Left lung (tissue), 10 donors: Measurements from ENCODE around the gene OBP2B. TPM values are rescaled to one million over a fixed set of nuclear protein-coding genes. Genes with fewer than 3 reads are reported as not detected.

Experiments used
- ATAC-seq: fragments of 200-7000 bp; cut with Tn5 transposase; one replicate; pipeline ENCODE4 v1.9.1; 2020; ENCODE audit warnings: moderate library complexity
- DNase-seq, 4 donors: peaks; one replicate each; pipeline ENCODE4 v3.0.0-alpha.2; 2013 to 2020
- H3K27ac ChIP-seq, 2 donors: fragments of 200-600 bp; sonication (generic) in 1 of 2; one replicate each; pipeline versions ENCODE4 v1.5.0 to v1.8.0; 2020 to 2021
- H3K27me3 ChIP-seq, 2 donors: fragments of 200-600 bp; sonication (generic) in 1 of 2; one replicate each; pipeline versions ENCODE4 v1.5.0 to v1.8.0; 2020 to 2021
- H3K36me3 ChIP-seq, 2 donors: fragments of 200-600 bp; sonication (generic) in 1 of 2; one replicate each; pipeline versions ENCODE4 v1.5.0 to v1.8.0; 2020 to 2021
- H3K4me1 ChIP-seq, 2 donors: fragments of 200-600 bp; one replicate each; pipeline ENCODE4 v1.8.0; 2021
- H3K4me3 ChIP-seq, 2 donors: fragments of 200-600 bp; sonication (generic) in 1 of 2; one replicate each; pipeline versions ENCODE4 v1.5.0 to v1.8.0; 2020 to 2021; ENCODE audit warnings: mild to moderate bottlenecking in 1 of 2
- H3K9me3 ChIP-seq, 2 donors: fragments of 200-600 bp; sonication (generic) in 1 of 2; one replicate each; pipeline versions ENCODE4 v1.5.0 to v1.8.0; 2020 to 2021
- CTCF ChIP-seq, 2 donors: fragments of 200-600 bp; sonication (generic) in 1 of 2; IDR thresholded peaks; one replicate each; pipeline versions ENCODE4 v1.5.0 to v1.8.0; 2021; ENCODE audit warnings: antibody characterized with exemption in 2 of 2
- intact Hi-C, 2 donors: fragments of 100-400 bp; cut with DNase I; formaldehyde crosslinking; loops; one replicate each; pipeline versions ENCODE4 v1.11.2 to v1.14.2; 2022
- polyA plus RNA-seq, 6 donors: library from polyadenylated mRNA; unstranded; fragments of 120-200 nt; gene quantifications; one replicate each; pipeline ENCODE4 v1.2.1, GENCODE V29; 2013; ENCODE audit not compliant: insufficient read length in 6 of 6
- total RNA-seq, 2 donors: library from RNA; stranded (reverse); fragmentation: NEBNext Ultra II Directional; extraction: Animal tissue kit (Norgen Biotek cat#: 25700); gene quantifications; one replicate each; pipeline ENCODE4 v1.2.1, GENCODE V29; 2021
- donor health status: DM: no; HTN: yes; CAD: no.
- donor health status: DM: no; HTN: no; CAD: no.

OBP2B gene
- total and polyA plus RNA-seq, 8 donors = not detected

- TF ChIP-seq CTCF (IDR thresholded peaks at IDR 0.05) = no peak
- Histone ChIP-seq H3K36me3 (no peaks in the 10 kb centered on the region), H3K4me1 (no peaks in the 10 kb centered on the region), H3K27ac (no peak overlapping the region), H3K4me3 (no peak overlapping the region), H3K9me3 (no peaks in the 10 kb centered on the region), H3K27me3 (peaks cover 0 to 68% of the 10 kb centered on the region in 2 donors)
- DNase-seq (no peak), ATAC-seq (no peak)
- intact Hi-C loops = no loop called here
These were observed 7.5 kb downstream of the OBP2B start for GRCh38 chr9:133201424-133202144.

DNA sequence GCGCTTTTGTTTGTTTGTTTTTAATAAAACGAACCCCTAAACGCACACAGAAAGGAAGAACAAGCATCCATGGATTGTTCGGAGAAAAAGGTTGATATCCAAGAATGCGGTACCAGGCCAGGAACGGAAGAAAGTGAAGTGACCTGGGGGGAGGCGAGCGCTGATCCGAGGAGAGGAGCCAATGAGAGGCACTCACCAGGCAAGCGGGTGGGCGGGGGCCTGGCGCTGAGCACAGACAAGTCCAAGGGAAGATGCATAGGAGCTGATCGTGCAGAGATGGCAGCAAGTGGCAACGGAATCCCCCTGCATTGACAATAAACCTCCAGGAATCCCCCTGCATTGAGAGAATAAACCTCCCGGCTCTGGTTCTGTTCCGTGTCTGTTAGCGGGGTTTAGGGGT is 8.4 kb downstream of the OBP2B start:
- no peak for TF ChIP-seq CTCF (IDR thresholded peaks at IDR 0.05)
- intact Hi-C loops = no loop called here
- ATAC-seq (no peak), DNase-seq (no peak)
- Histone ChIP-seq H3K27ac (no peak overlapping the region), H3K4me3 (no peak overlapping the region), H3K4me1 (no peaks in the 10 kb centered on the region), H3K36me3 (no peaks in the 10 kb centered on the region), H3K9me3 (no peaks in the 10 kb centered on the region), H3K27me3 (peaks cover 0 to 61% of the 10 kb centered on the region in 2 donors)

GRCh38 chr9:133199648-133200321 is 9.3 kb downstream of the OBP2B start:
- Histone ChIP-seq H3K36me3 (no peaks in the 10 kb centered on the region), H3K9me3 (no peaks in the 10 kb centered on the region), H3K27ac (no peak overlapping the region), H3K27me3 (peaks cover 0 to 55% of the 10 kb centered on the region in 2 donors), H3K4me3 (peak overlapping the region; percentile 2 to 27), H3K4me1 (no peaks in the 10 kb centered on the region)
- no peak for TF ChIP-seq CTCF (IDR thresholded peaks at IDR 0.05)
- peak in 1 of 4 donors; percentile 34 for DNase-seq
- ATAC-seq = peak; percentile 89
- intact Hi-C loops = no loop called here

DNA sequence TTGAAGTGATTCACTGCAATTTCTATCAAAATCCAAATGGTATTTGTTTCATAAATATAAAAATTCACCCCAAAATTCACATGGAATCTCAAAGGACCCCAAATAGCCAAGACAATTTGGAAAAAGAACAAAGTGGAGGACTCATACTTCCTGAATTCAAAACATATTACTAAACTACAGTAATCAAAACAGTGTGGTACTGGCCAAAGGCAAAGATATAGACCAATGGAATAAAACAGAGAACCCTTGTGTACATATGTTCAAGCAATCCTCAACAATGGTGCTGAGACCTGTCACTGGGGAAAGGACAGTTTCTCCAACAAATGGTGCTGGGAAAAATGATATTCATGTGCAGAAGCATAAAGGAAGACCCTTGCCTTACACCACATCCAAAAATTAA is 14.0 kb downstream of the OBP2B start:
- no peak overlapping the region for H3K4me3 ChIP-seq
- H3K27me3 ChIP-seq = peaks cover 0 to 26% of the 10 kb centered on the region in 2 donors
- no peak overlapping the region for H3K27ac ChIP-seq
- TF ChIP-seq CTCF (IDR thresholded peaks at IDR 0.05) = no peak
- ATAC-seq (no peak), DNase-seq (no peak)
- H3K36me3 ChIP-seq = no peaks in the 10 kb centered on the region
- intact Hi-C loops = no loop called here
- no peaks in the 10 kb centered on the region for H3K4me1 ChIP-seq
- H3K9me3 ChIP-seq = no peaks in the 10 kb centered on the region

DNA sequence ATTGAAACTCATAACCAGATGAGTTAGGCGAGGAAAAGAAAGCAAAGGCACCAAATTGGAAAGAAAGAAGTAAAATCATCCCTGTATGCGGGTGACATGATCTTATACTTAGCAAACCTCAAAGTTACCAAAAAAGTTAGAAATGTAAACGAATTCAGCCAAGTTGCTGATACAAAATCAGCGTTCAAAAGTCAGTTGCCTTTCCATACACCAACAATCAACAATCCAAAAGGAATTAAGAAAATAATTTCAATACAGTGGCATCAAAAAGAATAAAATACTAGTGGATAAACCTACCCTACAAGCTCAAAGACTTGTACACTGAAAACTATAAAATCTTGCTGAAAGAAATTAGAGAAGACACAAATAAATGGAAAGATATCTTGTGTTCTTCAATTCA is 14.5 kb downstream of the OBP2B start:
- Histone ChIP-seq H3K4me3 (no peak overlapping the region), H3K27ac (no peak overlapping the region), H3K27me3 (peaks cover 0 to 22% of the 10 kb centered on the region in 2 donors), H3K4me1 (no peaks in the 10 kb centered on the region), H3K9me3 (no peaks in the 10 kb centered on the region), H3K36me3 (no peaks in the 10 kb centered on the region)
- DNase-seq (no peak), ATAC-seq (no peak)
- TF ChIP-seq CTCF (IDR thresholded peaks at IDR 0.05) = no peak
- intact Hi-C loops = no loop called here
